Erythroblast (primary cell): Measurements from ENCODE around the gene SLC45A3.

Experiments
- GATA1 ChIP-seq: IDR thresholded peaks from 2 replicates; pipeline ENCODE4 v1.6.1; 2011; ENCODE audit warnings: low read depth, mild to moderate bottlenecking, control low read depth, low read length, moderate library complexity
- POLR2A ChIP-seq: IDR thresholded peaks from 2 replicates; pipeline ENCODE4 v1.6.1; 2011; ENCODE audit warnings: mild to moderate bottlenecking, low read length

DNA sequence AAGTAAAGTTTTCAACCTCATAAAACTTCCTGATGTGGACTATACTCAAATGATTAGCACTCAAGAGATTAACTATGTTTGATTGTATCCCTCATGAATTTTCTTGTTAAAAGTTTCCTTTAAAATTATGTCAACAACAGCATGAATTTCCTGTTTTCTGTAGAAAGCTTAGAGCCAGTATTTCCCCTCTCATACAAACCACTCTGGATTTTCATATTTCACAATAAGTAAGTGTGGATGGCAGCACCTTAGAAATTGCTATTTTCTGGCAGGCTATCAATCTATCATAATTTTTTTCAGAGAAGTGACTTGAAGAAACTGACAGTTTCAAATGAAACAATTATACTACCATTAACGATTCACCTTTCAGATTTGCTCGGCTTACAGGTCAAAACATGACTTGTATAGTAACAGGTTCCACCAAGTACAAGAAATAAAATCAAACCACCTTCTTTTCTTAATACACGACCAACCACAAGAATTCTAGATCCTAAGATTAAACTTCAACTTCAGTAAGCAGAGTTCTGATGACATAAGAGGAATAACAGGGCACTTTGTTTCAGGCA is 69.3 kb downstream of the SLC45A3 start:
- TF ChIP-seq POLR2A: no peak
- TF ChIP-seq GATA1: no peak
